GM12873 (cell line): ENCODE measurements around the gene KIR3DL3.
"Not testable (repeated sequence)": the region's sequence is repeated elsewhere in the genome, so short reads cannot be mapped to it uniquely, and the experiment has no call there.

Experiments
- TF ChIP-seq, protein P1 (sequence below): IDR thresholded peaks from 2 replicates; pipeline ENCODE4 v1.5.1; 2012; ENCODE audit warnings: low read depth, mild to moderate bottlenecking, moderate library complexity, low read length, control low read depth; ENCODE audit not compliant: insufficient read depth; ENCODE audit errors: missing control alignments

KIR3DL3 gene

GRCh38 chr19:54724644-54725043 lies 402 bp downstream of the KIR3DL3 start:
- TF ChIP-seq, protein P1, sequence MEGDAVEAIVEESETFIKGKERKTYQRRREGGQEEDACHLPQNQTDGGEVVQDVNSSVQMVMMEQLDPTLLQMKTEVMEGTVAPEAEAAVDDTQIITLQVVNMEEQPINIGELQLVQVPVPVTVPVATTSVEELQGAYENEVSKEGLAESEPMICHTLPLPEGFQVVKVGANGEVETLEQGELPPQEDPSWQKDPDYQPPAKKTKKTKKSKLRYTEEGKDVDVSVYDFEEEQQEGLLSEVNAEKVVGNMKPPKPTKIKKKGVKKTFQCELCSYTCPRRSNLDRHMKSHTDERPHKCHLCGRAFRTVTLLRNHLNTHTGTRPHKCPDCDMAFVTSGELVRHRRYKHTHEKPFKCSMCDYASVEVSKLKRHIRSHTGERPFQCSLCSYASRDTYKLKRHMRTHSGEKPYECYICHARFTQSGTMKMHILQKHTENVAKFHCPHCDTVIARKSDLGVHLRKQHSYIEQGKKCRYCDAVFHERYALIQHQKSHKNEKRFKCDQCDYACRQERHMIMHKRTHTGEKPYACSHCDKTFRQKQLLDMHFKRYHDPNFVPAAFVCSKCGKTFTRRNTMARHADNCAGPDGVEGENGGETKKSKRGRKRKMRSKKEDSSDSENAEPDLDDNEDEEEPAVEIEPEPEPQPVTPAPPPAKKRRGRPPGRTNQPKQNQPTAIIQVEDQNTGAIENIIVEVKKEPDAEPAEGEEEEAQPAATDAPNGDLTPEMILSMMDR, result no peak

DNA sequence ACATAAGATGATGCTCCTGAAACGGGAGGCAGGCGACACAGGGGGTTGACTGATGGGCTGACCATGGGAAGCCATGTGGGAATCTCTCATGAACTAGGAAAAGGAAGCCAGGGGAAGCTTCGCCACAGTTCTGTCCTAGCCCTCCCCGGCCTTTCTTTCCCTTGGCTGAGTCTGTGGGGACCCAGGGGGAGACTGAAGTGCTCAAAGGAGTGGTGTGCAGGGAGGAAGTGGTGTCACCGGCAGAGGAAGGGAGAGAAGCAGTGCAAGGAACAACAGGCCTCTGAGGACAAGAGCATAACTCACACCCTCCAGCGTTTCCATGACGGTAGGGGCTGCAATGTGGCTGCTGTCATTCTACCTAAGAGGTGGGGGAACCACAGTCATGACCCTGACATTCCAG lies 1.1 kb downstream of the KIR3DL3 start:
- TF ChIP-seq, protein P1, result no peak

GRCh38 chr19:54727562-54727961 lies 3.3 kb downstream of the KIR3DL3 start:
- TF ChIP-seq, protein P1, result no peak

DNA sequence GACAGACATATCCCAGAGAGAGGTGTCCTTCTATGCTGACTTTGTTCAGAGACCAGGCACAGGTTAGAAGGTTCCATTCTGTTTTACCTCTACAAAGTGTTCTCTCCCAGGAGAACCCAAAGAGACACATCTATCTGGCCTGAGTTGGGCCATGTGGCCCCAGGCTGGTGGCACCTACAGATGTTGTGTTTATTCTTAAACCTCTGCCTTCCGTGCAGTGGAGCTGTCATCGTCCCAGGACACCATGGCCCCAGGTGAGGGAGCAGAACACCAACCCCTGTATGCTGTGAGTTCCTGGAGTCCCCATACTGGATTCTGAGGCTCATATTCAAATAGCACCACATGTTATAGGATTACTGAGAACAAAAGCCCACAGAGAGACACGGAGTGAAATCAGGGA lies 3.9 kb downstream of the KIR3DL3 start:
- TF ChIP-seq, protein P1, result no peak

DNA sequence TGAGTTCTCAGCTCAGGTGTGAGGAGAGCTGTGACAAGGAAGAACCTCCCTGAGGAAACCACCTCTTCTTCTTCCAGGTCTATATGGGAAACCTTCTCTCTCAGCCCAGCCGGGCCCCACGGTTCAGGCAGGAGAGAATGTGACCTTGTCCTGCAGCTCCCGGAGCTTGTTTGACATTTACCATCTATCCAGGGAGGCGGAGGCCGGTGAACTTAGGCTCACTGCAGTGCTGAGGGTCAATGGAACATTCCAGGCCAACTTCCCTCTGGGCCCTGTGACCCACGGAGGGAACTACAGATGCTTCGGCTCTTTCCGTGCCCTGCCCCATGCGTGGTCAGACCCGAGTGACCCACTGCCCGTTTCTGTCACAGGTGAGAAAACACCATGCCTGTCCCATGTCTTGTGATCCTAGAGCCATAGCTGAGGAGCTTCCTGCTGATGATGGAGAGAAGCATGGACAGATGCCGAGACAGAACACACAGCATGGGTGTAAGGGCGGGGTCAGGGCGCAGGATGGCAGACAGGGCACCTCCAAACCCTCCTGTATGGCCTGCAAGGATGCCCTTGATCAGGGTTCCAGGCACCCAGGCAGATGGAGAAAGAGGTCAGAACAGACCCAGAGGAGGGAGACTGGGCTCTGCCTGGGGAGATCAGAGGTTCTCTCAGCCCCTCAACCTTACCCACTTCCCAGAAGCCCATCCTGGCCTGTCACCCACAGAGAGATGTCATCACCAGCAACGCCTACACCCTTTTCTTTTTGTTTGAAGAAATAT lies 5.4 kb downstream of the KIR3DL3 start:
- TF ChIP-seq, protein P1, result no peak

DNA sequence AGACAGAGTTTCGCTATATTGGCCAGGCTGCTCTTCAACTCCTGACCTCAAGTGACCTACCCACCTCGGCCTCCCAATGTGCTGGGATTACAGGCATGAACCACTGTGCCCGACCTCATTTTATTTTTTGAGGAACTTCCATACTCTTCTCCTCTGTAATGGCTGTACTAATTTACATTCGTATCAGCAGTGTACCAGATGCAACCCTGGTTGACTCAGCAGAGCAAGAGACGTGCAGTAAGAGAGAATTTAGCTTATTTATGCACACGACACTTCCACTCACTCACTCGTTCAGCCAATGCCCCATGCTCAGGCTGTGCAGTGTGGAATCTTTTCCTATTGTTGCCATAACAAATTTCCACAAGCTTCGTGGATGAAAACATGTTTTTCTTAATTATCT lies 6.9 kb downstream of the KIR3DL3 start:
- TF ChIP-seq, protein P1, result no peak

GRCh38 chr19:54738306-54738705 lies 14.1 kb downstream of the KIR3DL3 start, which contains the start of gene KIR2DL3:
Gene KIR2DL3 (plus strand): TSS chr19:54738513. CDS start chr19:54738546, 33 bp downstream.
- TF ChIP-seq, protein P1, result not testable (repeated sequence)
